ENCODE results near the gene CYTH1.
"Not testable (repeated sequence)": the region's sequence is repeated elsewhere in the genome, so short reads cannot be mapped to it uniquely, and the experiment has no call there.

Gene CYTH1

GRCh38 chr17:78759203-78759968, 22.7 kb downstream of the CYTH1 start:
- no peak for DNase-seq

GRCh38 chr17:78753316-78754250, 28.5 kb downstream of the CYTH1 start:
- no peak for DNase-seq

DNA sequence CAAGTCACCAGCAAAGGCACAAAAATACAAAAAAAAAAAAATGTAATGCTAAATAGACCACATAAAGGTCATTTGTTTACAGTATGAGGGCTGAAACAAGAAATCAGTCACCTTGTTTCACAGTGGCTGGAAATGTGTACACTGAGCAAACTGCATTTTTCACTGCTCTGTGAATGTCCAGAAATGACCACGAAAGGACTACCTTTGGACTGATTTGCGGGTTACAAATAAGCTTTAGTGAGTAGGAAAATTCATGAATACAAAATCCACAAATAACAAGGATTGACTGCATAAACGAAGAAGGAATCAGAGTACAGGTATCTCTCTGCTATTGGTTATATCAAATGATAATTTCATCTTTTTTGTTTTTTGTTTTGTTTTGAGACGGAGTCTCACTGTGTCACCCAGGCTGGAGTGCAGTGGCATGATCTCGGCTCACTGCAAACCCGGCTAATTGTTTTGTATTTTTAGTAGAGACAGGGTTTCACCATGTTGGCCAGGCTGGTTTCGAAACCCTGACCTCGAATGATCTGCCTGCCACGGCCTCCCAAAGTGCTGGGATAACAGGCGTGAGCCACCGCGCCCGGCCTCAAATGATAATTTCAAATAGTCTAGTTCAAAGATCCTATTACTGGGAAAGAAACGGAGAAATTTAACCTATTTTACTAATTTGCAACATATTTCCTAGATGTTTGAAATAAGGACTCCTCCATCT, 30.5 kb downstream of the CYTH1 start:
- DNase-seq, result no peak

- DNase-seq, result not testable (repeated sequence)
These were observed 31.1 kb downstream of the CYTH1 start for GRCh38 chr17:78751000-78751399.

GRCh38 chr17:78748730-78749317, 33.2 kb downstream of the CYTH1 start:
- DNase-seq, result no peak

DNA sequence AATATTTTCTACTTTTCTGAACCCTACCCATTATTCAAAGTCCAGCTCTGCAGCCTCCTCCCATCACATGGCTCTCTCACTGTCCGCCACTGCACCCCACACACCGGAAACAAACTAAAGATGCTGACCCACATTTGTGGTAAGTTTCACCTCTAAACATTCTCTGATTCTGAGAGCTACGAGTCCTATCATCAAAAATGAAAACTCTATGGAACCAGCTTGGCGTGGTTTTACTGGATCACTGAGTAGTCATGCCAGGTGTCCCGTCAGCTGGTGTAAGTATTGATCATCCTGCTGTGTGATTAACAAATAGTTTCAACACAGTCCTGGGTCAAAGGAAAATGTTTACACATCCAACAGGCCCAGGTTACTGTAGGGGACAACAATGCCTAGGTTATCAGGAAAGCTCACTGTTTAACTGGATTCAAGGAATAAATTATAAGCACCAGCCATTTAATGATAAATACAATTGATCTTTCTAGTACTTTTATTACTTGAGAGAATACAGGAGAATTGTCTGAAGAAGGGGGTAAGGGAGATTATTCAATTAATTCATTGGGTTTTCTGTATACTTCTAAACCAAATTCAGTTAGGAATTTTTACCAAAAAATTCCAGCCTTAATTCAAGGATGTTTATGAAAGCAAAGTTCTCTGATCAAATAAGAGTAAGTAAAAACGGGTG, 33.9 kb downstream of the CYTH1 start:
- no peak for DNase-seq

DNA sequence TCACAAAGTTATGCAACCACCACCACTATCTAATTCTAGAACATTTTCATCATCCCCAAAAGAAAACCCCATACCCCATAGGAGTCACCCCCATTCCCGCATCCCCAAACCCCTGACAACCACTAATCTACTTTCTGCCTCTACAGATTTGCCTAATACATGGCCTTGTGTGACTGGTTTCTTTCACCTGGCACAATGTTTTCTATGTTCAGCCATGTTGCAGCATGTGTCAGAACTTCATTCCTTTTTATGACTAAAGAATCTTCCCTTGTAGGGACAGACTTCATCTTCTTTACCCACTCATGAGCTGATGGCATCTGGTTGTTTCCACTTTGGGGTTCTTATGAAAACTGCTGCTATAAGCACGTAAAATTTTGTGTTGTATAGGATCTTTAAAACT, 34.6 kb downstream of the CYTH1 start:
- no peak for DNase-seq

GRCh38 chr17:78746949-78747269, 35.2 kb downstream of the CYTH1 start:
- no peak for DNase-seq

- DNase-seq, result no peak
These were observed 35.7 kb downstream of the CYTH1 start for GRCh38 chr17:78746263-78746948.

- DNase-seq, result no peak
These were observed 36.5 kb downstream of the CYTH1 start for GRCh38 chr17:78745407-78746088.

DNA sequence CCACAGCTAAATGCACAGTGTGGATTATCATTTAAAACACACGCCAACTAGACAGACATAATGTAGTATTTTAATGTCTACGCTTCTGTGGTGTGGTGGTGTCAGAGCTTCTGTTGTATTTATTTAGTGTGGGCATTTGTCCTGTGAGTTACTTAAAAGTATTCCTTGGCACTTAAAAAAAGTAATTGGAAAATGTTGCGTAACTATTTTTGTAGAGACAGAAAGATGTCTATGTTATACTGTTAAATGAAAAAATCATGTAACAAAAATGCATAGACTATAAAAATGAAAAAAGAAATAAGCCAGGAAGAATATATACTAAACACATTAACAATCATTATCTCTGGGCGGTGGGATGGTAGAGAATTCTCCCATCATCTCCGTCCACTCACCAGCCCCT, 39.2 kb downstream of the CYTH1 start:
- no peak for DNase-seq

GRCh38 chr17:78741644-78742284, 40.3 kb downstream of the CYTH1 start:
- no peak for DNase-seq

GRCh38 chr17:78739331-78739931, 42.6 kb downstream of the CYTH1 start:
- no peak for DNase-seq

- no peak for DNase-seq
These were observed 43.4 kb downstream of the CYTH1 start for GRCh38 chr17:78738698-78739097.

DNA sequence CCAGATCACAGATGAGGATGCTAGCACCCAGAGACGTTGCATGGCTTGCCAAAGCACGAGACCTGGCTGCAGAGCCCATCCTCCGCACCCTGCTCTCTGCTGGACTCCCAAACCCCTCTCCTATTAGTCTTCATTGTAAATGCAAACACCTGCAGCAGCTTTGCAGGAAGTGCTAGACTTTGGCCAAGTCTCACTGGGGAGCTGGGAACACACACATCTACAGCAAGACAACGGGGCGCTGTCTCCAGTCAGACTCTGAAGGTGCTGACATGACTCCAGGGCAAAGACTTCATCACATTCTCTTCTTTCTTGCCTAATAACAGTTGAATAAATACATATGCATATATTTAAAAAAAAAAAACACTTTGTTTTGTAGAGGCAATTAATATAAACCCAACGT, 43.8 kb downstream of the CYTH1 start:
- no peak for DNase-seq

- no peak for DNase-seq
These were observed 44.7 kb downstream of the CYTH1 start for GRCh38 chr17:78737332-78737731.

GRCh38 chr17:78736526-78737079, 45.5 kb downstream of the CYTH1 start:
- DNase-seq, result no peak

- no peak for DNase-seq
These were observed 46.1 kb downstream of the CYTH1 start for GRCh38 chr17:78735832-78736525.
